PC-3 (cell line): Measurements from ENCODE around the gene FAM163B.

Experiments
- CTCF ChIP-seq: fragments of 300-600 bp; sonication (generic); conservative IDR thresholded peaks from 2 replicates; pipeline ENCODE4 v1.5.1; 2017; ENCODE audit warnings: antibody characterized with exemption, low read depth, mild to moderate bottlenecking, low read length
- EZH2 ChIP-seq: fragments of 300-600 bp; sonication (generic); IDR thresholded peaks from one replicate; pipeline ENCODE4 v1.6.1; 2017; ENCODE audit warnings: antibody characterized with exemption, mild to moderate bottlenecking, low read length; ENCODE audit not compliant: unreplicated experiment

- TF ChIP-seq CTCF (no peak), EZH2 (no peak)
Observed at GRCh38 chr9:133631111-133631510, 21.9 kb upstream of the FAM163B start.
